Measurements from ENCODE around the gene NUCKS1. TPM values are rescaled to one million over a fixed set of nuclear protein-coding genes. Genes with fewer than 3 reads are reported as not detected.

The NUCKS1 gene
- total RNA-seq, 1 experiment from 2014 or later: 210 TPM

DNA sequence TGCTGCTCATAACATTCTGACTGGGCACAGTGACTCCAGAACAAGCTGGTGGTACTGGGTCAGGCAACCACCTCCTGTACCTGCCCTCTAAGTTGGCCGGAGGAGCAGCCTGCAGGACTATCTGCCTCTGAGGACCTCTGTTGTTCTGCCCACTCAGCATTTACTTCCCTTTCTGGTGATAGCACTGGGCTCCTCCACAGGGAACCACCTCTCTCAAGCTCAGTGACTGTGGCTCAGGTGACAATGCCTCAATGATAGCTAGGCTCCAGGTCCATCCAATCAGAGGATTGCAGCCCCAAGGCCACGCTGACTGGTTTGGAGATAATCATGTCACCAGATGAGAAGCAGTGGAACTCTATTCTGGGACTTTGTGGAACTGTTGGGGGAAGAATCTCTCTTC, 47.2 kb upstream of the NUCKS1 start:
- intact Hi-C loops (cut with micrococcal nuclease; ENCODE audit: unreplicated experiment) (no loop called here), in situ Hi-C loops (cut with HindIII; ENCODE audit: low pct_unique_long_range_greater_than_20kb, low sequenced_read_pairs) (no loop called here)
- POLR2A ChIA-PET: no interaction called here
- no peak overlapping the region for H3K27ac ChIP-seq (ENCODE audit: low read length)
- CTCF ChIA-PET: no interaction called here
- H3K27me3 ChIP-seq (ENCODE audit: control insufficient read depth, insufficient read depth, low read length): no peaks in the 10 kb centered on the region
- TF ChIP-seq POLR2AphosphoS5 (IDR thresholded peaks at IDR 0.05; ENCODE audit: low read depth, low read length) (no peak), SIN3A (IDR thresholded peaks at IDR 0.05; ENCODE audit: borderline replicate concordance, insufficient read depth, low read depth, low read length) (no peak)
- TF ChIP-seq, protein P1, sequence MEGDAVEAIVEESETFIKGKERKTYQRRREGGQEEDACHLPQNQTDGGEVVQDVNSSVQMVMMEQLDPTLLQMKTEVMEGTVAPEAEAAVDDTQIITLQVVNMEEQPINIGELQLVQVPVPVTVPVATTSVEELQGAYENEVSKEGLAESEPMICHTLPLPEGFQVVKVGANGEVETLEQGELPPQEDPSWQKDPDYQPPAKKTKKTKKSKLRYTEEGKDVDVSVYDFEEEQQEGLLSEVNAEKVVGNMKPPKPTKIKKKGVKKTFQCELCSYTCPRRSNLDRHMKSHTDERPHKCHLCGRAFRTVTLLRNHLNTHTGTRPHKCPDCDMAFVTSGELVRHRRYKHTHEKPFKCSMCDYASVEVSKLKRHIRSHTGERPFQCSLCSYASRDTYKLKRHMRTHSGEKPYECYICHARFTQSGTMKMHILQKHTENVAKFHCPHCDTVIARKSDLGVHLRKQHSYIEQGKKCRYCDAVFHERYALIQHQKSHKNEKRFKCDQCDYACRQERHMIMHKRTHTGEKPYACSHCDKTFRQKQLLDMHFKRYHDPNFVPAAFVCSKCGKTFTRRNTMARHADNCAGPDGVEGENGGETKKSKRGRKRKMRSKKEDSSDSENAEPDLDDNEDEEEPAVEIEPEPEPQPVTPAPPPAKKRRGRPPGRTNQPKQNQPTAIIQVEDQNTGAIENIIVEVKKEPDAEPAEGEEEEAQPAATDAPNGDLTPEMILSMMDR (IDR thresholded peaks at IDR 0.05): no peak
- TF ChIP-seq, protein P2, sequence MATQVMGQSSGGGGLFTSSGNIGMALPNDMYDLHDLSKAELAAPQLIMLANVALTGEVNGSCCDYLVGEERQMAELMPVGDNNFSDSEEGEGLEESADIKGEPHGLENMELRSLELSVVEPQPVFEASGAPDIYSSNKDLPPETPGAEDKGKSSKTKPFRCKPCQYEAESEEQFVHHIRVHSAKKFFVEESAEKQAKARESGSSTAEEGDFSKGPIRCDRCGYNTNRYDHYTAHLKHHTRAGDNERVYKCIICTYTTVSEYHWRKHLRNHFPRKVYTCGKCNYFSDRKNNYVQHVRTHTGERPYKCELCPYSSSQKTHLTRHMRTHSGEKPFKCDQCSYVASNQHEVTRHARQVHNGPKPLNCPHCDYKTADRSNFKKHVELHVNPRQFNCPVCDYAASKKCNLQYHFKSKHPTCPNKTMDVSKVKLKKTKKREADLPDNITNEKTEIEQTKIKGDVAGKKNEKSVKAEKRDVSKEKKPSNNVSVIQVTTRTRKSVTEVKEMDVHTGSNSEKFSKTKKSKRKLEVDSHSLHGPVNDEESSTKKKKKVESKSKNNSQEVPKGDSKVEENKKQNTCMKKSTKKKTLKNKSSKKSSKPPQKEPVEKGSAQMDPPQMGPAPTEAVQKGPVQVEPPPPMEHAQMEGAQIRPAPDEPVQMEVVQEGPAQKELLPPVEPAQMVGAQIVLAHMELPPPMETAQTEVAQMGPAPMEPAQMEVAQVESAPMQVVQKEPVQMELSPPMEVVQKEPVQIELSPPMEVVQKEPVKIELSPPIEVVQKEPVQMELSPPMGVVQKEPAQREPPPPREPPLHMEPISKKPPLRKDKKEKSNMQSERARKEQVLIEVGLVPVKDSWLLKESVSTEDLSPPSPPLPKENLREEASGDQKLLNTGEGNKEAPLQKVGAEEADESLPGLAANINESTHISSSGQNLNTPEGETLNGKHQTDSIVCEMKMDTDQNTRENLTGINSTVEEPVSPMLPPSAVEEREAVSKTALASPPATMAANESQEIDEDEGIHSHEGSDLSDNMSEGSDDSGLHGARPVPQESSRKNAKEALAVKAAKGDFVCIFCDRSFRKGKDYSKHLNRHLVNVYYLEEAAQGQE (IDR thresholded peaks at IDR 0.05; ENCODE audit: insufficient read depth in 1 of 2, low read depth in 2 of 2, low read length in 1 of 2): no peak
- ATAC-seq (no peak), DNase-seq (ENCODE audit: low read depth, low spot score) (no peak)
- H3K4me3 ChIP-seq (ENCODE audit: low read depth in 2 of 2, low read length in 2 of 2): no peak overlapping the region
- no peaks in the 10 kb centered on the region for H3K9me3 ChIP-seq (ENCODE audit: control insufficient read depth, insufficient read depth, low read depth, low read length)
- no peaks in the 10 kb centered on the region; the same call in 1 of the 2 replicates for H3K4me1 ChIP-seq (ENCODE audit: control insufficient read depth, insufficient read depth, low read length)
- H3K36me3 ChIP-seq (ENCODE audit: control insufficient read depth, insufficient read depth, low read length): peaks cover 4% of the 10 kb centered on the region; the same call in 1 of the 2 replicates
- BruUV-seq (replicated peaks): no TSS peak

DNA sequence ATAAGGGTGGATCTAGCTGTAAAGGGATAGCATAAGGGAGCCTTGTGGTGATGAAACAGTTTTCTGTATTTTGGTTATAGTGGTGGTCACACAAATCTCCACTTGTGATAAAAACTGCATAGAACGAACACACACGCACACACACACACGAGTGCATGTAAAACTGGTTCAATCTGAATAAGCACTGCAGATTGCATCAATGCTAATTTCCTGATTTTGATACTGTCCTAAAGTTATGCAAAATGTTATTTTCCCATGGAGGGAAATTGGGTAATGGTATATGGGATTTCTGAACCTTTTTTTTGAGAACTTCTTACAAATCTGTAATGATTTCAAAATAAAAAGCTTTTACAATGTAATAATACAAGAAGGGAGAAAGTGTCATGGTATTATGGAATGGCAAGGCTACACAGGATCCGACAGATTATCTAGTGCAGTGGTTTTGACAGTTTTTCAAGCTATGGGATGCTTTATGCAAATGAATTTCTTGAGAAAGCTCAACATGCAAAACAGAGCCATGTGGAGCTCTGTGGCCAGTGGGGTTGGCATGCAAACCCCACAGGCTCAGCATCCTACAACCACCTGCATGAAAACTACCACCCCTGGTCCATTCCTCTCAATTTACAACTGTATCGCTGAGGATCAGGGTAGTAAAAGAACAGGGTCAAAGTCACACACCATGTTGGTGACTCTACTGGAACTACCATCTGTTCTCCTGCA, 44.2 kb upstream of the NUCKS1 start:
- H3K27ac ChIP-seq (ENCODE audit: low read length): no peak overlapping the region
- H3K9me3 ChIP-seq (ENCODE audit: control insufficient read depth, insufficient read depth, low read depth, low read length): no peaks in the 10 kb centered on the region
- intact Hi-C loops (cut with micrococcal nuclease; ENCODE audit: unreplicated experiment) (loop anchor here (5.0 kb wide), 1 partner anchor 308 kb away; no protein-coding TSS in a partner anchor), in situ Hi-C loops (cut with HindIII; ENCODE audit: low pct_unique_long_range_greater_than_20kb, low sequenced_read_pairs) (no loop called here)
- TF ChIP-seq, protein P2 (IDR thresholded peaks at IDR 0.05; ENCODE audit: insufficient read depth in 1 of 2, low read depth in 2 of 2, low read length in 1 of 2): no peak
- TF ChIP-seq TCF7L2 (IDR thresholded peaks at IDR 0.05; ENCODE audit: low read depth, low read length): no peak
- no peak for TF ChIP-seq POLR2AphosphoS5 (IDR thresholded peaks at IDR 0.05; ENCODE audit: low read depth, low read length)
- TF ChIP-seq, protein P1 (IDR thresholded peaks at IDR 0.05): no peak
- no peak for TF ChIP-seq SIN3A (IDR thresholded peaks at IDR 0.05; ENCODE audit: borderline replicate concordance, insufficient read depth, low read depth, low read length)
- no peaks in the 10 kb centered on the region for H3K27me3 ChIP-seq (ENCODE audit: control insufficient read depth, insufficient read depth, low read length)
- H3K36me3 ChIP-seq (ENCODE audit: control insufficient read depth, insufficient read depth, low read length): peaks cover 4% of the 10 kb centered on the region; the same call in 1 of the 2 replicates
- no peak overlapping the region for H3K4me3 ChIP-seq (ENCODE audit: low read depth in 2 of 2, low read length in 2 of 2)
- no TSS peak for BruUV-seq (replicated peaks)
- H3K4me1 ChIP-seq (ENCODE audit: control insufficient read depth, insufficient read depth, low read length): no peaks in the 10 kb centered on the region
- no peak for DNase-seq (ENCODE audit: low read depth, low spot score)
- ChIA-PET POLR2A (no interaction called here), CTCF (no interaction called here)
- ATAC-seq: no peak
